NCI-H2107 treated with DMSO at 0.1 percent for 48 hours (cell line): Measurements from ENCODE around the gene LMO4.

Experiments used
- DNase-seq: peaks from one replicate; lab custom pipeline; 2025; ENCODE audit not compliant: unreplicated experiment; lab: John Stamatoyannopoulos, UW

LMO4 gene

DNA sequence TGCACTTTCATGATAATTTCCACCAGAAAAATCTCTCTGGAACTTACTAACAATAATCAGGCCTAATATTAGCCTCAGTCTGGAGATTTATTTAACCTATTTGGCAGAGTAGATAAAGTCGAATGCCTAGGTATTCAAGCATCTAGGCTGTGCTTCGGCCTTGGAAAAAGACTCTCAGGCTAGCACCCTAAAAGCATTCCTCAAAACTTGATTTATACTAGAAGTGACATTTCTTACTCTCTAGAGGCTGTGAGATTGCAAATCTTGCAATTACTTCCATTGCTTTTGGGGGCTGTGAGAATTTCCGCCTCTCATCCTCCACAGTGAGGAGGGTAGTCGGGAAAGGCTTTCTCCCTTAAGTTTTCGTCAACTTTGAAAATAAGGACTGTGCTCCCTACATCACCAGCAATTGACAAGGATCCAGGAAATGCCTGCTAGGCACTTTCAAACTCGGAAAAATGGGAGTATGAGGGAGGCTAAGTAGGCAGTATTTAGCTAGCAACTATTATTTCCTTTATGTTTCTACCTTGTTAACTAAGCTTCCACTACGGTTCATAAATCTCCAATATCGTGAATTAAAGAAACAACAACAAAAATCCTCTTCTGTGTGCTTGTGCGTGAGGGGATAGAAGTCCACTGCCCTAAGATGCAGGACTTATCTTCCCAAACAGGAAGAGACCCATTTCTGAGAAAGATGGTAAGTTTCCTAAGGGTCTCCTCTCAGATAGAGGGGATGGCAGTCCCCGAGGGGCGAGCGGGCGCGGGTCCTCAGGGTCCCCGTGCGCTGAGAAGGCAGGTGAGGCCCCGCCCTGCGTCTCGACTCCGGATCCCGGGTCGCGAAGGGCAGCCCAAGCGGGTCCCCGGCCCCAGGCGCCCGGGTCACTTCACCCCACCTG is 1.1 kb upstream of the LMO4 start:
- DNase-seq: no peak

DNA sequence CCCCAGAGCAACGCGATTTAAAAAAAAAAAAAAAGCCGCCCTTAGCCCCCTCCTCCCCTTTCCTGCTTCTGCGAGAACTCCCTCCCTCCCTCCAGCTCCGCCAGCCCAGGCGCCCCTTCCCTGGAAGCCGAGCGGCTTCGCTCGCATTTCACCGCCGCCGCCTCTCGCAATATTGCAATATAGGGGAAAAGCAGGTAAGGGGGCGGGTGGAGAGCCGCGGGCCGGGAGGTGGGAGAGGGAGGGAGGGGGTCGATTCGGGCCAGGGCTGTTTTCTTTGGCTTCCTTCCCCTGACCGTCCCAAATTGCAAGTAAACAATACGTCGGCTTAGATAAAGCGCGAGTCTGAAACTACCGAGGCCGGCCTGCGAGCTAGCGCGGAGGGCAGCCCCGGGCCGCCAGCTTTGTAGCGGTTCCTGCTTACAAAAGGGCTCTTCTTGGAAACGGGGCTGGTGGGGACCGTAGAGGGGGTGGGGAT is 408 bp downstream of the LMO4 start:
- no peak for DNase-seq

DNA sequence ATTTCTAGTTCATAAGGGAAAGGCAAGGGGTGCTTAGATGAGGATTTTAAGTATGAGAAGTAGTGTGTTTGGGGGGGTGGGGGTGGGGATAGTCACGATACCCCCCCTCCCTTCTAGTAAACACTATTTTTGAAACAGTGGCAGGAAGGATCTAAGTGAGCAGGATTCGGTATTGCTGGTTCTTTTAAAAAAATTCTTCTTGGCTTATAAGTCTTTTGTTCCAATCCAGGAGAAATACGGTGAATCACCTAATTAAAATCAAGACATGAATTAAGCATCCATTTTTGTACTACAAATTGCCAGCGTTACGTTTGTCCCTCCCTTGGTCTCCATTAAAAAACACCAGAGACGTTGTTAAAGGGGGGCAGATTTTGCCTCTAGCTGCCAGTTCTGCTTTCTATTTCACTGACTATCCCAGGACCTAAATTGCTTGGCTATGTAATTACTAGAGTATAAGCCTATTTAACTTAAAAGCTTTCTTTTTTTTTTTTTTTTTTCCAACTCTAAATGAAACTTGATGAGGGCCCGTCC is 911 bp downstream of the LMO4 start:
- DNase-seq: peak; percentile 60

DNA sequence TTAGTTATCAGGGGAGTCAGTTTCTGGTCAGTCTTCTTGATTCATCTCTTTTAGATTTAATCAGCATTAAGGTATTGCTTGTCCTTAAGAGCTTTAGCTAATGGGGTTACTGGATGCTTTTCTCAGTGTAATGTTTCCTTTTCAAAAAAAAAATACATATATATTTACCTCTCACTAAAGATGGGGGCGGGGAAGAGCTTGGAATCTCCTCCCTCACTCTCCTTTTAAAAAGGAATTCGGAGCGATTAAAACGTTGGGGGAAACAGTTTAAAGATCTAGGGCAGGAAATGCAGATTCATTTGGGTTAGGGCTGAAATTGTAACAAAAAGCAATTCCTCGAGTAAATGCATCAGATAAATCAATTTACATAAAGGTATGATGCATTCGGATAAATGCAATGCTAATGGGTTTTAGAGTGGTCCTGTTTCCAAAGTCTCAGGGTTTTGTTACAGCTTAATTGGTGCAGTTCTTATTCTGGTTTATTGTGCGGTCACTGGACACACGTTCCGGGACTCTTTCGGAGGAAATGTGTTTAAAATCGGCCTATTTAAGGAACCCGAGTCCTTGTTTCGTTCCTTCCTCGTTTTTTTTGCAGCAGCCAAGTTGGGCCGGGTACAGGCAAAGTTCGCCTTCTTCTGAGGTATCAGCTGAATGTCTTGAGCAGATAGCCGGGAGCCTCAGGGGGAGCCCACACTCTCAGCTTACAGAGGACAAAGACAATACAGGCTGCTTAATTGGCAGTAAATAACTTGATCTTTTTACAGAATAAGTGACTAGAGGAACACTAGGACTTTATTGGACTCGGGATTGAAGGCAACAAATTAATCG is 1.6 kb downstream of the LMO4 start:
- DNase-seq: peak; percentile 60

DNA sequence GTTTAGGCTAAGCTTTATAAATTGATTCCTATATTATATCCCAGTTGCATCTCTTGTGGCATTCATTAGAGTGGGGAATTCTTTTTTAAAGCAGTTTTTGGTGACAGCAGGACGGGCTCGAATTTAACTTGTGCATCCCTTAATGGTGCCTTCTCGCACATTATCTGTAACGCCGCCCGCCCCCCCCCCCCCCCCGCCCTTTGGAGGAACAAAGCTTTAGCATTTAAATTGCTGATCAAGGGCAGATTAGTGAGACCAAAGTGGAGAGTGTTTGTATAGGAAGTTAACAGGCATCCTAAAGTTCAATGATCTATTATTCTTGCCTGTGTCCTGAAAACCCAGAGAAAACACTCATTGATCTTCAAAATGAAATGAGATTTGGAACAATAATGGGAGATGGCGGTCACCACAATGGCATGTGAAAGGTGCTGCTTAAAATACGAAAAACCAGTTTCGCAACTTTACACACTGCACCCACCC is 2.2 kb downstream of the LMO4 start:
- peak; percentile 37 for DNase-seq

DNA sequence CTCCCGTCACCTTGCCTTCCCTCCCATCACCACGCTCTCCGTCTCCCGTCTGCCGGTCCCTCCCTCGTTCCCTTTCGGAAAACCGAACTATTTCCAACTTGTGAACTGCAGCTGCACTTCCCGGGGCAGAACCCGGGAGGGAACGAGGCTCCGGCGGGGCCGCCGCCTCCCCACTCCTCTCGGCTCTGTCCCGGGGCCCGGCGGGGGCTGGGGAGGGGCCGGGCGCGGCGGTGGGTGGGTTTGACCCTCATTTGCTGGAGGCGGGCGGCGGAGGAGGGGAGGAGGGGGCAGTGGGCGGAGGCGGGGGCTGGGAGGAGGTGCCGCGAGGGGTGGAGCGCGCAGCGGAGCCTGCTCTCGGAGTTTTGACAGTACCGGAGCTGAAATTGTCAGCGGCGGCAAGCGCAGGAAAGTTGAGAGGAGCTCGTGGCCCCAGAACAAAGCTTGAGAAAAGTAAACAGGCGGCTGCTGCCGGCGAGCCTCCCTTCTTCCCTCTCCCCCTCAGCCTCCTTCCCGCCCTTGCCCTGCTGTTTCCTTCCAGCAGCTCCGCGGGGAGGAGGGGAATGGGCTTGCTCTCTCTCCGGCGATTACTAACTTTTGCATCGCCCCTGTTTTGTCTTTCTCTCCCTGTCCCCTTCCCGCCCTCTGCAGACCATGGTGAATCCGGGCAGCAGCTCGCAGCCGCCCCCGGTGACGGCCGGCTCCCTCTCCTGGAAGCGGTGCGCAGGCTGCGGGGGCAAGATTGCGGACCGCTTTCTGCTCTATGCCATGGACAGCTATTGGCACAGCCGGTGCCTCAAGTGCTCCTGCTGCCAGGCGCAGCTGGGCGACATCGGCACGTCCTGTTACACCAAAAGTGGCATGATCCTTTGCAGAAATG is 2.9 kb downstream of the LMO4 start:
- no peak for DNase-seq

DNA sequence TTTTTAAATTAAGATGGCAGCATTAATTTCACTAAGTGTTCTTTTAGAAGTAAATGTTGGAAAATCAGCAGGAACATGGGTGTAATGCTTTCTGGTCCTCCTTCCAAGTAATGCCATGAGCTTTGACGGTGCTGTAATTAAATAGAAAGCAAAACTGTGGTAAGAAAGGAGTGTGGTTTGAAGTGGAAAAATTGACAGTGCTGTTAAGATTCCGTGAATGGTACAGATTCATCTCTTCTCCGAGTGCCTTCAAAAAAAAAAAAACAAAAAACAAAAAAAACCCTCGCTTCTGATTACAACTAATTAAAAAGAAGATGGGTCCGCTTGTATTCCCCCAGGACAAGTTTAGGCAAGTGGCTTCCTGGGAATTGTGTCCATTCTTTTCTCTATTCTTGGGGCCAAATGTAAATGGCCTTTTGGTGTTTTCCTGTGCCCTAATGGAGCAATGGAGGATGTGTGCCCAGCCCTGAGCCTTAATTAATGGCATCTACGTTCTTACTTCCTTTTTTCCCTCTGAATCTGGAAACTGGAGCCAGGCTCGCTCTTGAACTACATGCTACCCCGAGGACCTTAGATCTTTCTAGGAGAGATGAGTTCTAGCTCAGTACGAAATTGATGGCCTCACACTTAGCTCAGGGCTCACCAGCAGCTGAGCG is 5.1 kb downstream of the LMO4 start:
- no peak for DNase-seq

DNA sequence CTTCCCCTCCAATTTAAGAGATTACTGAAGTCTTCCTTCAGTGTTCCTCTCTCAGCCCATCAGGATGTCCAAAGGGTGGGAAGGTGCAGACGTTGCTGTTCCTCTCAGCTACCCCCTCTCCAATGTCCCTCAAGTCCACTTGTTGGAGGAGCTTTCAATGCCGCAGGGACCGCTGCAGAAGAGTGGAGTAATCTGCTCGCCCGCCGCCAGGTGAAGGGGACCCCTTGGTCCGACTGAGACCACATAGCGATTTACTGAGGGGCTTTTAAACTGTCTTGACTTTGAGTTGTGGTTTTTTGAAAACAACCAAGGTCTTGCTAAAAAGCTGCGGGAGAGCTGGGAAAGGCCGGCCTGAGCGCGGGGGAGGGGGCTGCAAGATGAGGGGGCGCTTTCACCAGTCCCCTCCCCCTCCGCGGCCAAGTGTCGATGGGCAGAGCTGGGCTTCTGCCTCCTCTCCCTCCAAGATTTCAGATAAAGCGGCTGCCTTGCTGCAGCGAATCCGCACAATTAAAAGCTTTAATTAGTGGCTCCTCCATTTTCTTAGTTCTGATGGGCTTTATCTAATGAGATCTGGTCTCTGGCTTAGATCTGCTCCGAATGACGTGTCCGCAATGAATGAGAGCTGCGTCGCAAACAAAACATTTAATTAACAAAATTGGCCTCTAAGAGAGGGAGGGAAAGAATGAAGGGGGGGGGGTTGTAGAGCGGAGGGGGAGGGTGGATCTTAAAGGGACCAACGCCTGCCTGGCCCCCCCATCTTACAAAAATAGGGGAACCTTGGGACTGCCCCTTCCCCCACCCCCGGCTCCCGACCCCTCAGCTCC is 5.9 kb downstream of the LMO4 start:
- no peak for DNase-seq

DNA sequence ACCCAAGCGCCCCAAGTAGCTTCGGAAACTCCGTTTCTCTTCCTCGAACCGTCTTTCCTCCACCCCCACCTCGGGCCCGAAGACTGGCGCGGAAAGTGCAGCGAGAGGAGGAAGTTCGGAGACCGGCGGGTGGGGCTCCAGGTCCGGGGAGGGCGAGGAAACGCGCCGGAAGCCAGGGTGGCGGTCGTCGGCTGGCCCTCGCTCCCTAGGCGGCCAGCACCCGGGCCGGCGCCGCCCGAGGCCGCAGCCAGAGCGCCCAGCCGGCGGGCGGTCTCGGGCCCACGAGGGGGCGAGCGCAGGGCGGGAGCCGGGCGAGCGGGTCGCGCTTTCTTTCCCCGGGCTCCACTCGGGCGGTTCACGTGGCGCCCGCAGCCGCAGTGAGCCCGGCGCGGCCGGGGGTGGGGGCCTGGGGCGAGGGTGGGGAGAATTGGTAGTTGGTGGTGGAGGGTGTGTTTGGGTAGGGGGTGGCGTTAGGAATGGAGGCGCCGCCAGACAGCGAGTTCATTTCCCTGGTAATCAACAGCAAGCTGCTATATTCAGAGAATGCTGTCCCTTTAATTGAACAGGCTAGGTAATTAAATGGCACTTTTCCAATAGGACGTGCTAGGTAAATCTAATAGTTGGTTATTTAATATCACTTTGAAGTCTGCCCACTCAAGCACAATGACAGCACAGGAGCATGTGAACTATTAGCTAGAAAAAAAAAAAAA is 6.7 kb downstream of the LMO4 start:
- DNase-seq: peak; percentile 44

DNA sequence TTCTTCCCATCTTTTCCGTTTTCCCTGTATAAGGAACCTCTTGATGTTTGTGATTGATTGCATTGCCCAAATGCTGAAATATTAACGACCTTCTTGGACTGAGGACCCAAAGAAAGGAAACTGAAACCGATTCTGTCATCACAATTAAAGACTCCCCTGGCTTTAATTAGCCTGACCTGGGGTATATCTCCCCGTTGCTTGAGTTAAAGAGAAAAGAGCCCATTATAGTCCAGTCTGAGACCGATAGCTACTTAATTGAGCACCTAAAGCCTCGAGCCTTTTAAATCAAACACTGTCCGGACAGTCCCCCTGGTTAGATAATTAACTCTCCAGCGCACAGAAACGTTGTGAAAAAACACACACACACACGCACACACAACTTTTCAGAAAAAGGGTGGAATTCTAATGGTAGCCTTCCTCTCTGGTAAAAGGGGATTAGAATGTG is 8.0 kb downstream of the LMO4 start:
- DNase-seq: no peak

DNA sequence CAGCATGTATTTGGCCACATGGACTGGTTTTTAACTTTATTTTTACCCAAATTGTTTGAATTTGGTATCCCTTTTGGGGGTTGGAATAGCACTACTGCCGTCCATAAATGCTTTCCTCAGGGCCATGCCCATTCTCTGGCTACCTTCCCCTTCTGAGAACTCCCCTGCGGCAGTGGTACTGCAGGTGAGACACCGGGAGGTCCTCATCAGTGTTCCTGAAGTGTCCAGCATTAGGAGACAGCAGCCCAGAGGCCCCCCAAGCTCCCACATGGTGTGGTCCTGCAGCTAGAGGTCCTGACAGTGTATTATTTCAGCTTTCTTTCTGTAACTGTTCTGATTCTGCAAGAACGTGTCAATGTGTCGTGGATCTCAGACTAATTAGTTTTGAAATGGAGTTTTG is 8.9 kb downstream of the LMO4 start:
- DNase-seq: no peak

DNA sequence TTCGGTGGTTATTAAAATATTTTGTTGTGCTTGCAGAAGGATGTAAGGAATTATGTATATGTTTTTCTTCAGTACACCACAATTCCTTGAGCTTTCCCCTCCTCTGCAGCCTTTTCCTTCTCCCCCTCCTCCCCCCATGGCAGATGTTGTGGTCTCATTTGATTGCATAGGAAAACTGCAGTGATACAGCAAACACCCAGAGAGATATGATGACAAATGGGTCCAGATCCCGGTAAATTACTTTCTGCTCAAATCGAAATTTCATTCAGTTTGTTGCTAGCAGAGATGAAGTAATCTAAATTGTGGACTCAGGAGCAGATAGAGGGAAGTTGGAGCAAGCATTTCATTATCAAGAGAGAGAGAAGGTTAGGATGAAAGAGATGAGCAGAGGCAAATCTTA is 9.9 kb downstream of the LMO4 start:
- DNase-seq: no peak

DNA sequence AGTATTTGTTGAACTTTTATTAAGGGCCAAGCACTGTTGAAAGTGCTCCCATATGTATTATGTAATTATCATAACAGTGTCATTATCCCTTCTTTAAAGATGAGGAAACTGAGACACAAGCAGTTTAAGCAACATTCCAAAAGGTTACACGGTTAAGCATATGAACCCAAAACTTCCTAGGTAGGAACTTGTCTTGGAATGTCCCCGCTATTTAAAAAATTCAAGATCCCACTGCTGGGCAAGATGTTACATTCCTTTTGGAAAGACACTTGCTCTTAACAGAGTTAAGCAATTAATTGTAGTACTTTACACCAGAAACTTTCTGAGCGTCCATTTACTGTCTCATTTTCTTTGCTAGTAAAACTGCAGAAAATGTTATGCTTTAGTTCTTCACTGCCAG is 15.6 kb downstream of the LMO4 start:
- no peak for DNase-seq

DNA sequence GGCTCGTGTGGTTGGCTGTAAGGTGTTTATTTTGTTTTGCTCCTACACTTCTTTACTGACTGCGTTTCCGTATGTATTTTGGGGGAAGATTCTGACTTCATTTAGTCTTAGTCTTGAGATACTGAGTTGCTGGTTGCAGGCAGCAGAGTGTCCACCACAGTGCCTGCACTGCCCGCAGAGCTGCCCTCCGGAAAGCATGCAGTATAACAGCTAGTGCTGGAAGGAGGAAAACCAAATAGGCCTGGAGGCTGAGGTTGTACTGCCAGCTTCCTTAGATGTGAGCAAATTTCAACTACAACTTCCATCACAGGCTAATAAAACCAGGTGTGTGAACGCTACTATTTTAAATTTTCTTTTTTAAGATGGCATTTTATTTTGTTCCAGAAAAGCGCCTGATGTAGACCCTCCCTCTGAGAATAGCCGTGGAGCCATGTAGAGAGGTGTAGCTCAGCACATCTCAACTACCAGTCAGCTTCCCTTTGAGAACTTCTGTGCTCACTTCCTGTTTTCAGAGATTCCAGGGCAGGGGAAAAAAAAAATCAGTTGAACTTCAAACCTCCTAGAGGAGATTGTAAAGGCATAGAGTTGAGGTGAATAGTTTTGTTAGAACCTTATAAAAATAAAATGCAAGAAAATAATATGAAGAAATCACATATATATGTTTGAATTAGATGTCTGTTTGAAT is 17.6 kb downstream of the LMO4 start:
- no peak for DNase-seq

DNA sequence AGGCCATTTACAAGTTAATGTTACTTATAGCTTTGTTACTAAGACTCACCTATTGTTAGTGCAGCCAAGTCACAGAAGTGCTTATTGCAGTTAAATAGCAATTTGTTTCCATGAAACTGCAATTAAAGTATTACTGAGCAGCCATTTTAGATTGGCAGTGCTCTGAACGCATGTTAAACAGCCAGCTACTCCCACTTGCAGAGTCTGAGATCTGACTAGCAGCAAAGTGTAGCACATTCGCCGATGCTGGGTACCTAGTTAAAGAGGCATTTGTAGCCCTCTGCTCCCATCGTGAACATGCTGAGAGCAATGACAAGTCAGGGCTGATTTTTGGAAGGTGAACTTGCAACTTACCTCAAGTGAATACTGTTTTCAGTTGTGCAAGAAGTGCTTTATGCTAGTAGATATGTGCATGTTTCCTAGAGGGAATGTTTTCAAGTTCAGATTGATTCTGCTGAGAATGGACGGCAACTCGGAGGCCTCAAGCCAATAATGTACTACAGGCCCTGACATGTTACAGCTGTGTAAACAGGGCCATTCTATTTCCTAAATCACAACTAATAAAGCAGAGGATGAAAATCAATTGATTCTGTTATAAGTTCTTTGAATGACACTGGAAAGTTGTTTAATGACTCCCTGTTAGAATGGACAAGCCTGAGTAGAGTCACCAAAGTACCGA is 19.8 kb downstream of the LMO4 start:
- no peak for DNase-seq

DNA sequence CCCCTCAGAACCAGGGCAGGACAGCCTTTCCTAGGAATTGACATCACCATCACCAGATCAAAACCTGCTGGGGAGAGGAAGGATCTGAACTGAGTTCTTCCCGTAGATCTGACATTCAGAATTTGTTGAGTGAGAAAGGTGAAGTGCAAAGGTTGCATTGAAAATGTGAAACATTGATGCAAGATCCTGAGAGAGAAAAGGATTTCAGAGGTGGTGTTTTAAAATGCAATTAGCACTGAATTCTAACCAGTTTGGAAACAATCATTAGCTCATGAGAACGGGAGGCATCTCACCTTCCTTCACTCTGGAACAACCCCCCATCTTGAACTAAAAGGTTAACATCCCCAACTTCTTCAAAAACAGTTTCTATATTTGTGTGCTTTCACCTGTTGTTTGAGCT is 20.4 kb downstream of the LMO4 start:
- DNase-seq: no peak

DNA sequence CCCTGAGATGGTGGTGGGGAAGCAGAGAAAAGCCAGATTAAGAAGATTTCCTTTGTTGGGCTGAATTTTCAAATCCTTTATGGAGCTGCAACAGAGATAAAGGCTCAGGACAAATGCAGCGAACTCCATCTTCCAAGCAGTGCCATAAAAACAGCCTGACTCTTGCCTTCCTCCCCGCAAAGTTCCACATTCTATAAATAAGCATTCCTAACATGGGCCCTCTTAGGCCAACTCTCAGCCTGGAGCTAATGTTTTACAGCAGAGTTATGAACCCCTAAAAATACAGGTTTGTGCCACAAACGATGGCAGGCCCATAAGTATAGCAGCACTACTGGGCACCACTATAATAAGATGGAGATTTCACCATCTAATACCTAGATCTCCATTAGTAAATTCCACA is 27.2 kb downstream of the LMO4 start:
- DNase-seq: no peak

DNA sequence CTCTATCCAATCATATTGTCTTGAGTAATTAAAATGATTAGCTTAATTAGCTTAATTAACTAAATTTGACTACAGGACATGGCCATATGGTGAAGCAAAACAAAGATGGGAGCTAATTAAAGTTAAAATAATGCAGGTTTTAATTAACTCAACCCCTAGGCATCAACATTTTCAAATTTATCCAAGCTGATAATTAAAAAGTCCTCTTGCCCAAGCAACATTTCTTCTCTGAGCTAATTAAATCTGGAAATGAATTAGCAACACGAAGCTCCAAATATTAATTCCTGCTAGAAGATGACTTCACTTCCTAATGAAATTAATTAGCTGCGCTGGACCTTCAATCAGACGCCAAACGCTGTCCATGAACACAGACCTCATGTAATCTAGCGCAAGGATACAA is 27.9 kb downstream of the LMO4 start:
- DNase-seq: no peak
